HEK293 (cell line): ENCODE measurements around the gene LPIN2.

Experiments
- CTCF ChIP-seq: fragments of 450-650 bp; formaldehyde crosslinking; IDR thresholded peaks from 2 replicates; pipeline ENCODE4 v1.5.1; 2016; ENCODE audit warnings: missing biosample characterization, missing genetic modification characterization
- FEZF1 ChIP-seq: fragments of 450-650 bp; formaldehyde crosslinking; IDR thresholded peaks from 2 replicates; pipeline ENCODE4 v1.5.1; 2016; ENCODE audit warnings: missing biosample characterization, missing genetic modification characterization
- MEIS1 ChIP-seq: sonication (generic); formaldehyde crosslinking; IDR thresholded peaks from 2 replicates; pipeline ENCODE4 v1.8.1; 2022; ENCODE audit warnings: missing genetic modification reagents, mild to moderate bottlenecking, borderline replicate concordance
- TCF7L2 ChIP-seq: IDR thresholded peaks from 2 replicates; pipeline ENCODE4 v1.6.1; 2011; ENCODE audit warnings: low read depth, mild to moderate bottlenecking, inconsistent platforms, low read length, moderate library complexity, borderline replicate concordance
- ZNF274 ChIP-seq, 2 experiments: fragments of 200-500 bp in 1 of 2; fragments of 450-650 bp in 1 of 2; sonication (Bioruptor generic) in 1 of 2; formaldehyde crosslinking in 1 of 2; IDR thresholded peaks; 2 replicates each; pipeline versions ENCODE4 v1.5.1 to v1.6.1; 2014 to 2016; ENCODE audit warnings: borderline replicate concordance in 1 of 2, inconsistent platforms in 1 of 2, low read length in 1 of 2, missing biosample characterization in 1 of 2, missing genetic modification characterization in 1 of 2
- ZNF76 ChIP-seq: fragments of 450-650 bp; formaldehyde crosslinking; IDR thresholded peaks from 2 replicates; pipeline ENCODE4; 2016; ENCODE audit warnings: low read depth, missing biosample characterization, missing genetic modification characterization, borderline replicate concordance

- TF ChIP-seq ZNF274 (IDR thresholded peaks at IDR 0.05; ENCODE audit: low read length) (no peak), ZNF274 (tag by site-specific recombination; IDR thresholded peaks at IDR 0.05; ENCODE audit: borderline replicate concordance) (no peak), CTCF (tag by site-specific recombination) (no peak), ZNF76 (tag by site-specific recombination) (no peak), FEZF1 (tag by site-specific recombination) (no peak), TCF7L2 (no peak), MEIS1 (CRISPR knock-in tag) (no peak)
Measured at GRCh38 chr18:2987876-2988790, 24.8 kb downstream of the LPIN2 start.
